ENCODE data around the gene ERCC4. TPM values are rescaled to one million over a fixed set of nuclear protein-coding genes. Genes with fewer than 3 reads are reported as not detected.

The ERCC4 gene
- total RNA-seq, 1 experiment from 2014 or later, result 23.4 TPM

GRCh38 chr16:13959626-13960025, 39.7 kb downstream of the ERCC4 start:
- POLR2A ChIA-PET, result no interaction called here
- intact Hi-C loops (cut with micrococcal nuclease; ENCODE audit: unreplicated experiment) (loop anchor here (5.0 to 10.0 kb wide), 2 partner anchors 58 to 115 kb away; partner anchors contain the start of gene MRTFB), in situ Hi-C loops (cut with HindIII; ENCODE audit: low pct_unique_long_range_greater_than_20kb, low sequenced_read_pairs) (no loop called here)
- Histone ChIP-seq H3K27ac (ENCODE audit: low read length) (peak overlapping the region; percentile 95), H3K27me3 (ENCODE audit: control insufficient read depth, insufficient read depth, low read length) (no peaks in the 10 kb centered on the region), H3K4me1 (ENCODE audit: control insufficient read depth, insufficient read depth, low read length) (peaks cover 41% of the 10 kb centered on the region), H3K36me3 (ENCODE audit: control insufficient read depth, insufficient read depth, low read length) (no peaks in the 10 kb centered on the region), H3K4me3 (ENCODE audit: low read depth in 2 of 2, low read length in 2 of 2) (no peak overlapping the region), H3K9me3 (ENCODE audit: control insufficient read depth, insufficient read depth, low read depth, low read length) (no peaks in the 10 kb centered on the region)
- TF ChIP-seq SIN3A (IDR thresholded peaks at IDR 0.05; ENCODE audit: borderline replicate concordance, insufficient read depth, low read depth, low read length), result no peak
- no peak for TF ChIP-seq TCF7L2 (IDR thresholded peaks at IDR 0.05; ENCODE audit: low read depth, low read length)
- TF ChIP-seq CTCF (IDR thresholded peaks at IDR 0.05), result no peak
- no peak for TF ChIP-seq POLR2AphosphoS5 (IDR thresholded peaks at IDR 0.05; ENCODE audit: low read depth, low read length)
- no peak for TF ChIP-seq REST (IDR thresholded peaks at IDR 0.05; ENCODE audit: insufficient read depth in 1 of 2, low read depth in 2 of 2, low read length in 1 of 2)
- DNase-seq (ENCODE audit: low read depth, low spot score) (no peak), ATAC-seq (no peak)
- CTCF ChIA-PET, result interaction anchor here (0.7 kb wide), 1 partner anchor 38 kb away, joined by 3 read pairs; no protein-coding TSS in a partner anchor
- BruUV-seq (replicated peaks), result no TSS peak

DNA sequence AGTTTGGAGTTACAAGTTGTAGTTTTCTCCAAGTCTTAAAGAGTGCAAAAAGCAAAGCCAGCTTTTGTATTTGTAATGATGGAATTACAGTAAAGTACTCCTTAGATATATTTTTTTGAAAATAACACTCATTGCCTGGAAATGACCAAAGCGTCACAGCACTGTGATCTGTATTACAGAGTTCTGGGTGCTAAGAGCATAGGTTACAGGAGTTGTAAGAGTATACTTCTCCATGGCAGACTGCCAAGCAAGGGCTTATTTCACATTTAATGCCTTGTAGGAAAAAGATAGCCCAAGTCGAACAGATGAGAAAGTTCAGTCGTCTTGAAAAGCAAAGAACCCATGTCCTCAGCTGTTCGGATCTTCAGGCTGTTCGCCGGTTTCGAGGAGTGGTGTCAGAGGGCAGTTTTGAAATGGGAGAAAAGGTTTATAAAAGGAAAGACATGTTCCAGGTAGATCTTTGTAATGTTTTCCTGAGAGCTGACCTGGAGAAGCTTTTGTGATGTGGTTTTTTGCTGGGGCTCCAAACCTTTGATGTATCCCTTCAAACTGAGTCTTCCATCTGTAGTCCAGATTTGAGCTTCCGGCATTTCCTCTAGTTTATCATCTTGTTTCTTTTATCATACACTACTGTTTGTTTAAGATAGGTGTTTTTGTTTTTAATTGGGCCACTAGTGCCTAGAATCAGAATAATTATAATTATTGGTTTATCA, 41.3 kb downstream of the ERCC4 start:
- intact Hi-C loops (cut with micrococcal nuclease; ENCODE audit: unreplicated experiment) (no loop called here), in situ Hi-C loops (cut with HindIII; ENCODE audit: low pct_unique_long_range_greater_than_20kb, low sequenced_read_pairs) (no loop called here)
- BruUV-seq (replicated peaks), result no TSS peak
- H3K27ac ChIP-seq (ENCODE audit: low read length), result peak overlapping the region; percentile 95
- TF ChIP-seq SIN3A (IDR thresholded peaks at IDR 0.05; ENCODE audit: borderline replicate concordance, insufficient read depth, low read depth, low read length) (no peak), REST (IDR thresholded peaks at IDR 0.05; ENCODE audit: insufficient read depth in 1 of 2, low read depth in 2 of 2, low read length in 1 of 2) (no peak), TCF7L2 (IDR thresholded peaks at IDR 0.05; ENCODE audit: low read depth, low read length) (no peak), POLR2AphosphoS5 (IDR thresholded peaks at IDR 0.05; ENCODE audit: low read depth, low read length) (no peak), CTCF (IDR thresholded peaks at IDR 0.05) (no peak)
- H3K27me3 ChIP-seq (ENCODE audit: control insufficient read depth, insufficient read depth, low read length), result no peaks in the 10 kb centered on the region
- ChIA-PET CTCF (no interaction called here), POLR2A (no interaction called here)
- no peaks in the 10 kb centered on the region for H3K9me3 ChIP-seq (ENCODE audit: control insufficient read depth, insufficient read depth, low read depth, low read length)
- H3K36me3 ChIP-seq (ENCODE audit: control insufficient read depth, insufficient read depth, low read length), result no peaks in the 10 kb centered on the region
- H3K4me3 ChIP-seq (ENCODE audit: low read depth in 2 of 2, low read length in 2 of 2), result no peak overlapping the region
- ATAC-seq (no peak), DNase-seq (ENCODE audit: low read depth, low spot score) (no peak)
- H3K4me1 ChIP-seq (ENCODE audit: control insufficient read depth, insufficient read depth, low read length), result peaks cover 39% of the 10 kb centered on the region

Data from Panc1 (cell line).